HG02943 (cell line): Measurements from ENCODE around the gene TNXB.
"Not testable (repeated sequence)": the region's sequence is repeated elsewhere in the genome, so short reads cannot be mapped to it uniquely, and the experiment has no call there.

Experiments
- ATAC-seq: cut with Tn5 transposase; IDR thresholded peaks from one replicate; pipeline ENCODE4 v1.9.1; 2021; ENCODE audit warnings: mild to moderate bottlenecking, low read depth, moderate library complexity; ENCODE audit not compliant: unreplicated experiment

TNXB gene

GRCh38 chr6:32109114-32109764 is at the start of gene TNXB:
TSS of gene TNXB (minus strand) at chr6:32109338. CDS start at chr6:32098198, 11,140 bp downstream.
- ATAC-seq: no peak

GRCh38 chr6:32158052-32158451 is 48.9 kb upstream of the TNXB start:
- no peak for ATAC-seq

- ATAC-seq: no peak
Observed at GRCh38 chr6:32156891-32157290, 47.8 kb upstream of the TNXB start.

- peak; percentile 55 for ATAC-seq
Observed at GRCh38 chr6:32154514-32155161, 45.5 kb upstream of the TNXB start.

- ATAC-seq: peak; percentile 25
Observed at GRCh38 chr6:32153564-32154513, 44.7 kb upstream of the TNXB start, which contains the start of gene PPT2. TSS of gene PPT2 (plus strand) at chr6:32154141. CDS start at chr6:32154595, 454 bp downstream.

- ATAC-seq: no peak
Observed at GRCh38 chr6:32152769-32153563, 43.8 kb upstream of the TNXB start.

- no peak for ATAC-seq
Observed at GRCh38 chr6:32151863-32152768, 43.0 kb upstream of the TNXB start, which contains the start of gene PRRT1. TSS of gene PRRT1 (minus strand) at chr6:32151939. CDS start at chr6:32151827, 112 bp downstream.

- no peak for ATAC-seq
Observed at GRCh38 chr6:32151181-32151862, 42.2 kb upstream of the TNXB start.

GRCh38 chr6:32149932-32150870 is 41.1 kb upstream of the TNXB start:
- no peak for ATAC-seq

GRCh38 chr6:32149092-32149755 is 40.1 kb upstream of the TNXB start:
- ATAC-seq: no peak

- ATAC-seq: no peak
Observed at GRCh38 chr6:32148289-32149091, 39.4 kb upstream of the TNXB start.

GRCh38 chr6:32147401-32148132 is 38.4 kb upstream of the TNXB start:
- no peak for ATAC-seq

- no peak for ATAC-seq
Observed at GRCh38 chr6:32146687-32147086, 37.5 kb upstream of the TNXB start.

- ATAC-seq: no peak
Observed at GRCh38 chr6:32146287-32146686, 37.1 kb upstream of the TNXB start.

- ATAC-seq: not testable (repeated sequence)
Observed at GRCh38 chr6:32144238-32144637, 35.1 kb upstream of the TNXB start.
